ENCODE data around the gene BMP4.

BMP4 gene

GRCh38 chr14:53963320-53964227, 6.9 kb upstream of the BMP4 start:
- DNase-seq = no peak

GRCh38 chr14:53962953-53963319, 6.3 kb upstream of the BMP4 start:
- no peak for DNase-seq

GRCh38 chr14:53958628-53959027, 2.0 kb upstream of the BMP4 start:
- DNase-seq = no peak

GRCh38 chr14:53957739-53958138, 1.1 kb upstream of the BMP4 start:
- DNase-seq = no peak

- DNase-seq = no peak
Measured at GRCh38 chr14:53955671-53956426, 776 bp downstream of the BMP4 start.

- no peak for DNase-seq
Measured at GRCh38 chr14:53955229-53955556, 1.4 kb downstream of the BMP4 start.

- no peak for DNase-seq
Measured at GRCh38 chr14:53954551-53955228, 1.9 kb downstream of the BMP4 start.

GRCh38 chr14:53953828-53954550, 2.6 kb downstream of the BMP4 start:
- no peak for DNase-seq

- no peak for DNase-seq
Measured at GRCh38 chr14:53953002-53953827, 3.4 kb downstream of the BMP4 start.

GRCh38 chr14:53952533-53952932, 4.1 kb downstream of the BMP4 start:
- no peak for DNase-seq

- no peak for DNase-seq
Measured at GRCh38 chr14:53951627-53952303, 4.9 kb downstream of the BMP4 start.

GRCh38 chr14:53951243-53951626, 5.4 kb downstream of the BMP4 start:
- no peak for DNase-seq

- no peak for DNase-seq
Measured at GRCh38 chr14:53950031-53950793, 6.4 kb downstream of the BMP4 start.

GRCh38 chr14:53949201-53949600, 7.4 kb downstream of the BMP4 start:
- no peak for DNase-seq

- no peak for DNase-seq
Measured at GRCh38 chr14:53948205-53948884, 8.3 kb downstream of the BMP4 start.

GRCh38 chr14:53947452-53948204, 9.0 kb downstream of the BMP4 start:
- DNase-seq = no peak

GRCh38 chr14:53947094-53947445, 9.6 kb downstream of the BMP4 start:
- no peak for DNase-seq

- DNase-seq = no peak
Measured at GRCh38 chr14:53946404-53947093, 10.1 kb downstream of the BMP4 start.

GRCh38 chr14:53946071-53946403, 10.6 kb downstream of the BMP4 start:
- no peak for DNase-seq

Data from activated naive CD4-positive, alpha-beta T cell treated with anti-CD3 and anti-CD28 coated beads, Interleukin-2, amount 50 U/mL, for 16 hours (primary cell).